ENCODE data around the gene APPL2. TPM values are rescaled to one million over a fixed set of nuclear protein-coding genes. Genes with fewer than 3 reads are reported as not detected.

APPL2 gene, protein sequence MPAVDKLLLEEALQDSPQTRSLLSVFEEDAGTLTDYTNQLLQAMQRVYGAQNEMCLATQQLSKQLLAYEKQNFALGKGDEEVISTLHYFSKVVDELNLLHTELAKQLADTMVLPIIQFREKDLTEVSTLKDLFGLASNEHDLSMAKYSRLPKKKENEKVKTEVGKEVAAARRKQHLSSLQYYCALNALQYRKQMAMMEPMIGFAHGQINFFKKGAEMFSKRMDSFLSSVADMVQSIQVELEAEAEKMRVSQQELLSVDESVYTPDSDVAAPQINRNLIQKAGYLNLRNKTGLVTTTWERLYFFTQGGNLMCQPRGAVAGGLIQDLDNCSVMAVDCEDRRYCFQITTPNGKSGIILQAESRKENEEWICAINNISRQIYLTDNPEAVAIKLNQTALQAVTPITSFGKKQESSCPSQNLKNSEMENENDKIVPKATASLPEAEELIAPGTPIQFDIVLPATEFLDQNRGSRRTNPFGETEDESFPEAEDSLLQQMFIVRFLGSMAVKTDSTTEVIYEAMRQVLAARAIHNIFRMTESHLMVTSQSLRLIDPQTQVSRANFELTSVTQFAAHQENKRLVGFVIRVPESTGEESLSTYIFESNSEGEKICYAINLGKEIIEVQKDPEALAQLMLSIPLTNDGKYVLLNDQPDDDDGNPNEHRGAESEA
- 16.1 and 17.3 TPM in 2 replicates for total RNA-seq (2014; rRNA removed; shearing (Covaris generic))

DNA sequence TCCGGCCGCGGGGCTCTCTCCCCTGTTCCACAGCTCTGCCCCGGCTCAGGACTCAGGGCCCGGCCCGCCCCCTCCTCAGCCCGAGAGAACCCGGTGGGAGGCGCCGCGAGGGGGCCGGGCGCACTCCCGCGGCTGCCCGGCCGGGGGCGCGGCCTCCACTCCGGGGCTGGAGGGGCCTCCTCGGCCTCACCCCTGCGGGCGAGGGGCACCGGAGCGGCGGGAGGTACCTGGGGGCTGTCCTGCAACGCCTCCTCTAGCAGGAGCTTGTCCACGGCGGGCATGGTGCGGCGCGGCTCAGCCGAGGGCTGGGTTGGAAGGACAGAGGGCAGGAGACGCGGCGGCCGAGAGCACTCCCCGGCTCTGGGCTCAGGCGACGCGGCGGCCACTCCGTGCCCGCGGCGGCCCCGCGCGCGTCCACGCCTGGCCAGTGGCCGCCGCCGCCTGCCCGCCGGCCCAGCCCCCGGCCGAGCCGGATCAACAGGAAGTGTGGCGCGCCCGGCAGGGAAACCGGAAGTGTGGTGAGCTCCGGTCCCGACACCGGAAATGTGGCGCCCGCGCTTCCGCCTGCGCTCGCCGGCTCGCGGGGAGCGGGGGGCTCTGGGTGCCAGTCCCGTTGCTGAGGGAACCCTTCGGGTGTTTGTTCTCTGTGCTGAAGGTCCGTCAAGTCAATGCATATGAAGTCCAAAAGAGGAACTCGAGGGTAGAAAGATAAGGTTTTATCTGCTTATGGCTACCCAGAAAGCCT is at the start of gene APPL2:
Gene APPL2 (minus strand): TSS at position 443 of the 745 bp plus-strand sequence. CDS start 162 bp downstream, at position 281.
- Histone ChIP-seq H3K36me3 (no peaks in the 10 kb centered on the region), H3K4me3 (peak within 1 kb of the TSS; percentile 82), H3K27me3 (no peaks in the 10 kb centered on the region), H3K9me3 (replicated peaks) (no peaks in the 10 kb centered on the region), H3K4me1 (peaks cover 4% of the 10 kb centered on the region; the same call in 1 of the 2 replicates), H3K27ac (peak within 1 kb of the TSS; percentile 47)
- DNase-seq: peak; percentile 88 to 92

DNA sequence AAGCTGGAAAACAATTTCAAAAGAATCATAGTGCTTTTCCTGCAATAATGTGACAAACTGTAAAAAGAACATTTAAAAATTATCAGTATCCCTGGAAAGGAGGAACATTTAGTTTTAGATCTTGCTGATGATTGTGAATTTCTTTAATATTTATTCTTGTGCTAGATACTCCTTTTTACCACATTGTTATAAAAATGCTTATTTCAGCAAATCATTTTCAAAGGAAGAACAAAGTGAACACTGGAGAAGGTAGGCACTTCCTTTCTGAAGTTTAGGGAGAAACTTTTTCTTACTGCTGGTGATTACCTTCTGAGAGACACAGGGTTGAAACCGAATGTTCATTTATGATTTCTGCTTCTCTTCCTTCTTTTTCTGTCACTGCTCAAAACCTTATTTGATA is 49.4 kb upstream of the APPL2 start:
- Histone ChIP-seq H3K9me3 (replicated peaks) (no peaks in the 10 kb centered on the region), H3K4me1 (no peaks in the 10 kb centered on the region), H3K27me3 (no peaks in the 10 kb centered on the region), H3K36me3 (no peaks in the 10 kb centered on the region), H3K27ac (no peak overlapping the region), H3K4me3 (no peak overlapping the region)
- no peak for DNase-seq

DNA sequence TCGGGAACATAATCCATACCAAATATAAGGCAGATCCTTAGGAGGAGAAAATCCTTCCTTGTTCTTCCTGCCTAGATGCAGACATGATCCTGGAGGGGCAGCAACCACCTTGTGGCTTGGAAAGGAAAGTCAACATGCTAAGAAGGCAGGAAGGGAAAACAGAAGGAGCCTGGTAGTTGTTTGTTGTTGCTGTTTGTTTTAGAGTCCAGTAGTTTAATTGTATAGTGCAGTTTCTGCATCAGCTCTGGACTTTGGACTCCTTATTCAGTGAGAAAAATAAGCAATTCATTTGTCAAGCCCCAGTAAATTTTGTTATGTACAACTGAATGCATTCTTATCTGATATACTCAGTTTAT is 45.7 kb upstream of the APPL2 start:
- Histone ChIP-seq H3K9me3 (replicated peaks) (no peaks in the 10 kb centered on the region), H3K36me3 (no peaks in the 10 kb centered on the region), H3K27ac (no peak overlapping the region), H3K4me3 (no peak overlapping the region), H3K27me3 (no peaks in the 10 kb centered on the region), H3K4me1 (no peaks in the 10 kb centered on the region)
- no peak for DNase-seq

DNA sequence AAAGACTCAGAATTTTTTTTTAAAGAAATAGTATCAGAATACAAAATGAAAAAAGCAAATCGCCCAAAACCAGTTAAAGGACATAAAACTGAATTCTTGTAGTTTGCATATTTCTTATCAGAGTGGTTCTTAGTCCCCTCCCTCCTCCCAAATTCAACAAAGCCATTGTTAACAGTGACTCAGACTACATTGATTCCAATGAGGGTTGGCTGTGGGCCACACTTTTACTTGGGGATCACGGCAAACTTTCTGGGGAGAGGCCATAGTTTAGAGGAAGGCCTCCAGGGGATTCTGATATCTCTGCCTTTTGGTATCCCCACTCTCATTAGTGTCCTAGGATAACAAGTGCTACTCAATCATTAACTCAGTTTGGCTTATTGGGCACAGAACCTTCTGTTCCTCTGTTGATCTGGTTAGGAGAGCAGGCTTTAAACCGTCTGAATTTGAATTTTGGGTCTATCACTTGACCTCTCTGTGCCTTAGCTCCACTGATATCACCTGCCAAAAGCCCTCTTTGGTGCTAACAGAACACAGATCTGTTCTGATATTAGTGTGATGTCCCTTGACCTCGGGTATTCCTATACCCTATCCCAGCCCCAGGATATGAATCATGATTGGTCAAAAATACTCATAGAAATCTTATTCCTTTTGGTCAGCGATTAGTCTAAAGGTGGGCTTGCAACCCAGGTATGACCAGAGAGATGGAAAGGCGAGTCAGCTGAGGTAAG is 45.2 kb upstream of the APPL2 start:
- no peak overlapping the region for H3K4me3 ChIP-seq
- no peaks in the 10 kb centered on the region for H3K36me3 ChIP-seq
- no peaks in the 10 kb centered on the region for H3K27me3 ChIP-seq
- no peaks in the 10 kb centered on the region for H3K4me1 ChIP-seq
- no peaks in the 10 kb centered on the region for H3K9me3 ChIP-seq (replicated peaks)
- H3K27ac ChIP-seq: no peak overlapping the region
- DNase-seq: no peak

DNA sequence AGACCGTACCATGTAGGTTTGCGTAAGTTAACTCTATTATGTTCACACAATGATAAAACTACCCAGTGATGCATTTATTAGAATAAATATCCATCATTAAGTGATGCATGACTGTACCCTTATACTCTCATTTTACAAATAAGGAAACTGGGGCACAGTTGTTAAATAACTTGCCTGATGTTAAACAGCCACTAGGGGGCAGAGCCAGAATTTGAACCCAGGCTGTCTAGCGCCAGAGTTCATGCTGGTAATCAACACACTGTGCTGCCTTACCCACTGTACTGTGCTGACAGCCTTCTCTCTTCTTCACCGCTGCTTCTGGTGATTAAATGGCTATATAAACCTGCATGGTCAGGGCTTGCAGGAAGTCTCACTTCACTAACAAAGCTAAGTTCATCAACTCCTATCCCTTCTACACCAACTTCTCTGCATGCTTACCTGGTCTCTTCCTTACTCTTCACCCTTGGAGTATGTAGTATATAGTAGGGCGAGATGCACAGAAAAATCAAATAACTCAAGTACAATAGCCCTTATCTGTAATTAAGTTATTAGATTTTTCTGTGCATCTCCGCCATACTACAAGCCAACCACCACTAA is 43.6 kb upstream of the APPL2 start:
- Histone ChIP-seq H3K27me3 (no peaks in the 10 kb centered on the region), H3K9me3 (replicated peaks) (no peaks in the 10 kb centered on the region), H3K27ac (no peak overlapping the region), H3K4me1 (no peaks in the 10 kb centered on the region), H3K36me3 (no peaks in the 10 kb centered on the region), H3K4me3 (no peak overlapping the region)
- peak; percentile 6 to 53 for DNase-seq

DNA sequence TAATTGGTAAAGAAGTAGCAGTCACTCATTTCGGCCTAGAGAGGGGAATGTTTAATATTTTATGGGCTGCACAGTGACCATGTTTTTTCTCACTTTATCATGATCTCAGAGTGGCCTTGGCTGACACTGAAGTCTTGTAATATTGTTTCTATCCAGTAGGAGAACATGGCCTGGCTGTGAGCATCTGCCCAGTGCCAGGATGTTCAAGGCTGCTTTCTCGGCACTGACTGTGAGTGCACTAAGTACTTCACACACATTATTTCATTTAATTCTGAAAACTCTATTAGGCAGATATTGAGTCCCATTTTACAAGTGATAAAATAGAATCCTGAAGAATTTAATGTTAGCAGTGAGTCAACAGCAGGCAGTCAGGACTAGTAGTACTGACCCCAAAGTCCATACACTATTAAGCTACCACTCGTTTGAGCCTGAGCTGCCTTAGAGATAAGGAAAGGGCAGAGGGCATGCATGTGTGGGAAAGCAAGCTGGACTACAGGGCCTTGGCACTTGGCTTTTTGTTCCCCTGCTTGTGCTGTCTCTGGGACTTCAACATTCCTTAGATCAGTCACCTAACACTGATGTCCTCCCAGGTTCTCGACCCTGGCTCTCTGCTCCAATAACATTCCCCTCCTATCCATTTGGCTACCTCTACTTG is 42.2 kb upstream of the APPL2 start:
- Histone ChIP-seq H3K4me1 (no peaks in the 10 kb centered on the region), H3K9me3 (replicated peaks) (no peaks in the 10 kb centered on the region), H3K4me3 (no peak overlapping the region), H3K27me3 (no peaks in the 10 kb centered on the region), H3K36me3 (no peaks in the 10 kb centered on the region), H3K27ac (no peak overlapping the region)
- no peak for DNase-seq

DNA sequence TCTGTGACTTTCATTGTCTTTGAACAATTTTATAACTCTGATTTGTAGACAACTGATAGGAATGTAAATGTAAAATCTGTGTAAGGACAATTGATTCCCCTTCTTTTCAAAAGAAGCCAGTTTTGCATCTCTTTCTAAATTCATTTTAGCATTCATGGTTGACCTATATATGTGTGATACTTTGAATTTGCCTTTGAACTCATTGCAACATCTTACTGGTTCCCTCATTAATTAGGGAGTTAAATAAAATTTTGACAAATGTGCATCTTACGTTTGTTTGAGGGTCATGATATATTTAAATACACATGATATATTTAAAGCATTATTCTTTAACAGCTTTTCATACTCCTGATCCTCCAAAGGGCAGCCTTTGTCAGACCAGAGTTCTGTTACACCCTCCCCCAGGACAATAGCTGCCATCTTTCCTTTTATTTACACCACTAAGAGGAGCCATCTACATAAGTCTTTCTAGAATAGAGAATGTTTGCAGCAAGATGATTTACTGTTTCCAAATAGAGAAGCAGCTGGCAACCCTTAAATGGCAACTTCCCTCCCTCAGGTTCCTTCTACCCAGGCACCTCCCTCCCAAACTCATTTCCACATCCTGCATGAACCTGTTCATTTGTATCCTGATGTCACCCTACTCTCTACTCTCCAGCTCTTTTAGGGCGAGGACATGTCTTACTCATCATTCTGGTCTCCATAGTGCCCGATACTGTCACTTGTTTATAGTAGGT is 40.2 kb upstream of the APPL2 start:
- Histone ChIP-seq H3K9me3 (replicated peaks) (no peaks in the 10 kb centered on the region), H3K36me3 (no peaks in the 10 kb centered on the region), H3K27me3 (no peaks in the 10 kb centered on the region), H3K4me3 (no peak overlapping the region), H3K27ac (no peak overlapping the region), H3K4me1 (no peaks in the 10 kb centered on the region)
- peak in 1 of 2 experiments; percentile 12 for DNase-seq

DNA sequence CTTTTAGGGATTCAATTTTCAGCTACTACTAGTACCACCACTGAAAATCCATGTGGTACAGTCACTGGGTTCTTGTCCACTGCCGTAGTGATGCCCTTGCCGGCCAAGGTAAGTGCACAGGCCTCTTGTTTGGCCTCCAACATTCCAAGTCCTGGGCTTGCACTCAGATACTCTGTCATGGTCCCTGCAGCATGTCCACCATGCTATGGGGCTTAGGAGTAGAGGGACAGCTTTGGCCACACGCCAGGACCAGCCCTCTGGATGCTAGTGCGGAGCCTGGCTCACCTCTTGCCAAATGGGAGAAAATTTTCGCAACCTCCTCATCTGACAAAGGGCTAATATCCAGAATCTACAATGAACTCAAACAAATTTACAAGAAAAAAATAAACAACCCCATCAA is 38.6 kb upstream of the APPL2 start:
- H3K4me1 ChIP-seq: no peaks in the 10 kb centered on the region
- H3K27ac ChIP-seq: no peak overlapping the region
- no peak for DNase-seq
- no peaks in the 10 kb centered on the region for H3K9me3 ChIP-seq (replicated peaks)
- H3K27me3 ChIP-seq: no peaks in the 10 kb centered on the region
- no peak overlapping the region for H3K4me3 ChIP-seq
- no peaks in the 10 kb centered on the region for H3K36me3 ChIP-seq

DNA sequence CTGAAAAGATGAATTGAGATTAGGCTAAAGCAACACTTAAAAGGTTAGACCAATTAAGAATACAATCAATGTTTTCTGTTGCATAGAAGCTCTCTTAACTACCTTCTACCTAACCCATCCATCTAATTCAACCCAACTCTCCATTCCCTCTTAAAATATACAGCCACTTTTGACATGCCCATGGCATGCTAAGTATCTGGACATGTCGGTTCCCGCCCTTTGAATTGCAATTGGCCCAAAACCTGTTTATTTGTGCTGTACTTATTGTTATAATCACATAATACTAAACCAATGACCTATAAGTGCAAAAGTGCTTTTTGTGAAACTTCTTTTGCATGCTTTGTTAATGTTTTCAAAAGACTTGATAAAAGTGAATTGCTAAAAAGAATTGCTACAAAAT is 37.6 kb upstream of the APPL2 start:
- H3K4me1 ChIP-seq: no peaks in the 10 kb centered on the region
- H3K27me3 ChIP-seq: no peaks in the 10 kb centered on the region
- H3K36me3 ChIP-seq: no peaks in the 10 kb centered on the region
- H3K4me3 ChIP-seq: no peak overlapping the region
- no peak for DNase-seq
- H3K9me3 ChIP-seq (replicated peaks): no peaks in the 10 kb centered on the region
- no peak overlapping the region for H3K27ac ChIP-seq

DNA sequence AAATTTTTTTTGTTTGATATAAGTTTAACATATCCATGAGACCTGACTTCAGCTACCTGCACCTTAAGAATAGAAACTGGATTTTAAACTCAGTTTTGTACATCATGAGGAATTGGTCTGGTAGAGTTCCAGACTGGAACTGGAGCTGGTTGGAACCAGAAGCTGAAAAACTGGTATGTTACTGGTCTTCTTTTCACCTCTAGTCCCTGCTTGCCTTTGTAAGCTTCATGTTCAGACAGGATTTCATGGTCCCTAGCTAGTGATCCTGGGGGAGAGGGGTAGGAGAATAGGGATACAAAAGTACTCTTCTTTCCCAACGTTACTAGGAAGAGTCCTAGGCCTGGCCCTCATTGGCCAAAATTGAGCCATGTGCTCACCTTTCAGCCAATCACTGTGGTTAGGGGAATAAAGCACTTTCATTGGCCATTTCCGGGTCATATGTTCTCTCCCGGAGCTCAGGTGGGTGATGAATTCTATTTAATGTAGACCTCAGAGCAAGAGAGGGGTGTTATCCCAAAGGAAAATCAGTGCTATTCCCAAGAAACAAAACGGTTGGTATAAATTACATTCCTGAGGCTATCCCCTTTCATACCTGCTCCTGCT is 36.9 kb upstream of the APPL2 start:
- Histone ChIP-seq H3K9me3 (replicated peaks) (no peaks in the 10 kb centered on the region), H3K4me1 (no peaks in the 10 kb centered on the region), H3K4me3 (no peak overlapping the region), H3K36me3 (no peaks in the 10 kb centered on the region), H3K27me3 (no peaks in the 10 kb centered on the region), H3K27ac (no peak overlapping the region)
- DNase-seq: no peak

DNA sequence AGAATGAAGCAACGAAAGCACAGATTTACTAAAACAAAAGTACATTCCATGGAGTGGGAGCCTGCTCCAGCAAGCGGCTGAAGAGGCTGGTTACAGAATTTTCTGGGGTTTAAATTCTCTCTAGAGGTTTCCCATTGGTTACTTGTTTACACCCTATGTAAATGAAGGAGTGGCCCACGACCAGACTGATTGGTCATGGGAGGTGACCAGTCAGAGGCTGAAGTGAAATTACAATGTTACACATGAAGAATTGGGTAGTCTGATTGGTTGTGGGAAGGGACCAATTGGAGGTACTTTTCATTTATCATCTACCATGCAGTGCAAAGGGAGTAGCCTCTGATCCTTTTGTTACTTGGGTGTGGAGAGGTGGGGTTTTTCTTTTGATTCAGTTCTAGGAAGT is 36.2 kb upstream of the APPL2 start:
- no peaks in the 10 kb centered on the region for H3K9me3 ChIP-seq (replicated peaks)
- no peaks in the 10 kb centered on the region for H3K4me1 ChIP-seq
- no peaks in the 10 kb centered on the region for H3K27me3 ChIP-seq
- no peak overlapping the region for H3K4me3 ChIP-seq
- DNase-seq: peak in 1 of 2 experiments; percentile 16
- no peaks in the 10 kb centered on the region for H3K36me3 ChIP-seq
- no peak overlapping the region for H3K27ac ChIP-seq

DNA sequence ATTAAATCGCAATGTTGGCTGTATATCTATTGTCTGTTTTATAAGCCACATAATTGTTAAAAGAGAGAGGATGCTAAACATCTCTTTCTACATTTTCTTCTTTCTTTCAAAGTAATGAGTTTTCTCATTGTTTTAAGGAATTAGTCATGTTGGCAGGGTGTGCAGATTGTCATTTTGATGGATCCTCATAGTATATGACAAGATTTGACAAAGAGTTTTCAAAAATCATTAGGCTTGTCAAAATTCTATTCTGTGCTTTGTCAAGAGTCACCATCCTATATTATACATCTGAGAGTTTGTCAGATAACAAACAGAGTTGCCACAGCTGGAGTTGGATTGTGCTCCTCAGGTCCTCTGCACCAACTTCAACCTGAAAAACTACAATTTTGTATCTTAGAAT is 35.4 kb upstream of the APPL2 start:
- no peaks in the 10 kb centered on the region for H3K4me1 ChIP-seq
- no peak overlapping the region for H3K27ac ChIP-seq
- DNase-seq: no peak
- H3K27me3 ChIP-seq: no peaks in the 10 kb centered on the region
- H3K9me3 ChIP-seq (replicated peaks): no peaks in the 10 kb centered on the region
- no peak overlapping the region for H3K4me3 ChIP-seq
- H3K36me3 ChIP-seq: no peaks in the 10 kb centered on the region

DNA sequence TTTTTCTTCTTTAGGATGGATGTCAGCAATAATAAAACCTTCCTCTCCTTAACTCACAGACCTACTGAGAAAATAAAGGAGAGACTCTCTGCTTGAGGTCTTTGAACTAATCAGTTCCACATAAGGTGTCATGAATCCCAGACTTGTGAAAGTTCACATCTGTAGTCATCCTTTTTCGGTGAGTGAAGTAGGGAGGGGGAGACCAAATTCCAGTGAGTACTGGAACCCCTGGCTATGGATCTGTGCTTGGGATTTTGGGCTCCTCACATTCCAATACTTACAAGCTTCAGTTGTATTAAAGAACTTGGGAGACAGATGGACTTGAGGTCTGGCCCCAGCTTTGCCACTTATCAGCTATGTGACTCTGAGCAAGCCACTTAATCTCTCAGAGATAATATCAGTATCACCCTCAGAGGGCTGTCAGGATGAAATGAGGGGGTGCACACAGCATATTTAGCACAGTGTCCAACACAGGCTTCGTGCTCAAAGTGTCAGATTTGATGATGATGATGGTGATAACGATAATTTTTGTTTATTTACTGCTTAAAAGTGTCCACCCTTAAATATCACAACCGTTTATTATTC is 34.8 kb upstream of the APPL2 start:
- no peak for DNase-seq
- Histone ChIP-seq H3K36me3 (no peaks in the 10 kb centered on the region), H3K4me1 (no peaks in the 10 kb centered on the region), H3K4me3 (no peak overlapping the region), H3K9me3 (replicated peaks) (no peaks in the 10 kb centered on the region), H3K27me3 (no peaks in the 10 kb centered on the region), H3K27ac (no peak overlapping the region)

Data from SJCRH30 (cell line).